Loucy (cell line): ENCODE data around the gene FADD.

Experiments used
- EZH2phosphoT487 ChIP-seq: fragments of 200-600 bp; IDR thresholded peaks from 2 replicates; pipeline ENCODE4 v1.6.1; 2018; ENCODE audit warnings: antibody characterized with exemption, mild to moderate bottlenecking, moderate library complexity, borderline replicate concordance
- TF ChIP-seq, protein P1 (sequence below): fragments of 200-600 bp; sonication (generic); conservative IDR thresholded peaks from 2 replicates; pipeline ENCODE4 v1.5.1; 2014; ENCODE audit warnings: mild to moderate bottlenecking, antibody characterized with exemption, low read length

DNA sequence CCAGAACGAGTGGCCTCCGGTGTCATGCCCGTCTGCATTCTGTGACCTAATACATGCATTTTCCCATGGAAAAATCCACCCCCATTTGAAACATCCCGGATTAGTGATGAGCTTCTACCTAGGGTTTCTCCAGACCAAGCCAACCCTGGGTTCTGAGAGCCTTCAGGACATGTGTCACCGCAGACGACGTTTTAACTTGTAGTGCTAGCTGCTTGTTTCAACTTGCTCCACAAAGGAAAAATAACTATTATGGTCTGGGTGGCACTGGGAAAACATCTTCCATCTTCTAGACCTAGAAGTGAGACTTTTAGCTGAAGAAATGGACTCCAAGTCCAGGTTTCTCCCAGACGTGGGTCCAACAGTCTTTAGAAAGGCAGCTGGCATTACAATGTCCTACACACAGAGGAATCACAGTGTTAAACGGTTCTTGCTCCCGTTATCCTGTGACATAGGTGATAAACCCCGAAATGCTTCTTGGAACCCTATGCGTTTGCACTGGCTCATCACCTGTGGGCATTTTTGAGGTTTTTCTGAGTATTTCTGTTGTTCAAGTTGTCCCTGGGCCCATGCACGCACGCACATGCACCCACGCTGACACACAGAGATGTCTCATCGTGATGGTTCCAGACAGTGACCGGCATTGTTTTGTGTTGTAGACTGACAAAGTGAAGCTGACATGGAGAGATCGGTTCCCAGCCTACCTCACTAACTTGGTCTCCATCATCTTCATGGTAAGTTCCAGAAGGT, 46.6 kb upstream of the FADD start:
- TF ChIP-seq, protein P1, sequence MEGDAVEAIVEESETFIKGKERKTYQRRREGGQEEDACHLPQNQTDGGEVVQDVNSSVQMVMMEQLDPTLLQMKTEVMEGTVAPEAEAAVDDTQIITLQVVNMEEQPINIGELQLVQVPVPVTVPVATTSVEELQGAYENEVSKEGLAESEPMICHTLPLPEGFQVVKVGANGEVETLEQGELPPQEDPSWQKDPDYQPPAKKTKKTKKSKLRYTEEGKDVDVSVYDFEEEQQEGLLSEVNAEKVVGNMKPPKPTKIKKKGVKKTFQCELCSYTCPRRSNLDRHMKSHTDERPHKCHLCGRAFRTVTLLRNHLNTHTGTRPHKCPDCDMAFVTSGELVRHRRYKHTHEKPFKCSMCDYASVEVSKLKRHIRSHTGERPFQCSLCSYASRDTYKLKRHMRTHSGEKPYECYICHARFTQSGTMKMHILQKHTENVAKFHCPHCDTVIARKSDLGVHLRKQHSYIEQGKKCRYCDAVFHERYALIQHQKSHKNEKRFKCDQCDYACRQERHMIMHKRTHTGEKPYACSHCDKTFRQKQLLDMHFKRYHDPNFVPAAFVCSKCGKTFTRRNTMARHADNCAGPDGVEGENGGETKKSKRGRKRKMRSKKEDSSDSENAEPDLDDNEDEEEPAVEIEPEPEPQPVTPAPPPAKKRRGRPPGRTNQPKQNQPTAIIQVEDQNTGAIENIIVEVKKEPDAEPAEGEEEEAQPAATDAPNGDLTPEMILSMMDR, result no peak
- TF ChIP-seq EZH2phosphoT487, result no peak
